GM23338 (cell line): ENCODE results near the gene CARD16. TPM values are rescaled to one million over a fixed set of nuclear protein-coding genes. Genes with fewer than 3 reads are reported as not detected.

ENCODE experiments used
- ATAC-seq: fragments of 200-7000 bp; cut with Tn5 transposase; 3 replicates; pipeline ENCODE4 v1.9.1; 2020
- DNase-seq: peaks from one replicate; pipeline ENCODE4 v3.0.0-alpha.2; 2015; ENCODE audit warnings: low spot score
- H2AFZ ChIP-seq: fragments of 200-600 bp; sonication (generic); 2 replicates; pipeline ENCODE4 v1.8.0; 2016; ENCODE audit warnings: antibody characterized with exemption, mild to moderate bottlenecking, moderate library complexity
- H3F3A ChIP-seq: fragments of 200-600 bp; sonication (generic); replicated peaks from 2 replicates; pipeline ENCODE4 v1.8.0; 2017; ENCODE audit warnings: antibody characterized with exemption, mixed run types, low read depth
- H3K27ac ChIP-seq: fragments of 200-600 bp; sonication (generic); 2 replicates; pipeline ENCODE4 v1.6.1; 2016; ENCODE audit warnings: low read depth
- H3K27me3 ChIP-seq: fragments of 200-600 bp; sonication (generic); 2 replicates; pipeline ENCODE4 v1.8.0; 2016; ENCODE audit warnings: mild to moderate bottlenecking, mixed run types, moderate library complexity; ENCODE audit not compliant: insufficient read depth
- H3K36me3 ChIP-seq: fragments of 200-600 bp; sonication (generic); 2 replicates; pipeline ENCODE4 v1.8.0; 2016; ENCODE audit warnings: mild to moderate bottlenecking; ENCODE audit not compliant: insufficient read depth
- H3K4me1 ChIP-seq: fragments of 200-600 bp; sonication (generic); 2 replicates; pipeline ENCODE4 v1.8.0; 2016; ENCODE audit warnings: mild to moderate bottlenecking, moderate library complexity; ENCODE audit not compliant: insufficient read depth
- H3K4me2 ChIP-seq: fragments of 200-600 bp; sonication (generic); 2 replicates; pipeline ENCODE4 v1.7.1; 2017; ENCODE audit warnings: mixed run types
- H3K4me3 ChIP-seq: fragments of 200-600 bp; sonication (generic); 2 replicates; pipeline ENCODE4 v1.6.1; 2016; ENCODE audit warnings: mixed run types
- H3K79me2 ChIP-seq: fragments of 200-600 bp; sonication (generic); replicated peaks from 2 replicates; pipeline ENCODE4 v1.8.0; 2017; ENCODE audit warnings: mild to moderate bottlenecking; ENCODE audit not compliant: insufficient read depth
- H3K9me2 ChIP-seq: fragments of 200-600 bp; sonication (generic); 2 replicates; pipeline ENCODE4 v1.8.0; 2017; ENCODE audit not compliant: insufficient read depth
- H4K20me1 ChIP-seq: fragments of 200-600 bp; sonication (generic); replicated peaks from 2 replicates; pipeline ENCODE4 v1.8.0; 2017; ENCODE audit warnings: mild to moderate bottlenecking; ENCODE audit not compliant: insufficient read depth
- H3K27ac Mint-ChIP-seq: 2 replicates; pipeline ENCODE4 v1.8.0; 2020; ENCODE audit warnings: inconsistent platforms, mild to moderate bottlenecking, moderate library complexity, mixed read lengths
- H3K27me3 Mint-ChIP-seq: 3 replicates; pipeline ENCODE4 v1.8.0; 2022; ENCODE audit warnings: low read depth, mild to moderate bottlenecking, moderate library complexity, mixed read lengths, inconsistent platforms; ENCODE audit not compliant: insufficient read depth, poor library complexity
- H3K36me3 Mint-ChIP-seq: 3 replicates; pipeline ENCODE4 v1.8.0; 2021; ENCODE audit warnings: low read depth, mild to moderate bottlenecking, inconsistent platforms, moderate library complexity, mixed read lengths
- H3K4me1 Mint-ChIP-seq: 3 replicates; pipeline ENCODE4 v1.8.0; 2020; ENCODE audit warnings: mild to moderate bottlenecking, inconsistent platforms, mixed read lengths
- H3K4me3 Mint-ChIP-seq: 3 replicates; pipeline ENCODE4 v1.8.0; 2021; ENCODE audit warnings: moderate library complexity, mild to moderate bottlenecking, inconsistent platforms, mixed read lengths
- H3K9me3 Mint-ChIP-seq: 3 replicates; pipeline ENCODE4 v1.8.0; 2020; ENCODE audit warnings: moderate library complexity, mild to moderate bottlenecking, inconsistent platforms, mixed read lengths
- CTCF ChIP-seq, 2 experiments: fragments of 200-600 bp in 1 of 2; sonication (generic) in 1 of 2; conservative IDR thresholded peaks; 2 replicates each; pipeline versions ENCODE4 v1.5.1 to v1.6.1; 2016 to 2017; ENCODE audit warnings: antibody characterized with exemption in 2 of 2, low read depth in 2 of 2, mild to moderate bottlenecking in 2 of 2, moderate library complexity in 1 of 2
- ETS1 ChIP-seq: IDR thresholded peaks from 2 replicates; pipeline ENCODE4 v1.6.1; 2016; ENCODE audit warnings: antibody characterized with exemption
- EZH2 ChIP-seq: fragments of 200-600 bp; sonication (generic); IDR thresholded peaks from one replicate; pipeline ENCODE4 v1.8.0; 2017; ENCODE audit warnings: antibody characterized with exemption, mild to moderate bottlenecking, low read depth; ENCODE audit not compliant: unreplicated experiment
- POLR2AphosphoS5 ChIP-seq: IDR thresholded peaks from 2 replicates; pipeline ENCODE4 v1.6.1; 2016; ENCODE audit warnings: antibody characterized with exemption, low read depth
- STAT1 ChIP-seq: IDR thresholded peaks from one replicate; pipeline ENCODE4 v1.6.1; 2016; ENCODE audit warnings: antibody characterized with exemption; ENCODE audit not compliant: unreplicated experiment
- ZNF114 ChIP-seq: fragments of 250-450 bp; sonication (Bioruptor Pico); IDR thresholded peaks from 2 replicates; pipeline ENCODE4 v1.5.0; 2020; ENCODE audit warnings: mild to moderate bottlenecking, moderate library complexity
- ZNF462 ChIP-seq: fragments of 250-450 bp; sonication (Bioruptor Pico); IDR thresholded peaks from 2 replicates; pipeline ENCODE4 v1.5.0; 2020; ENCODE audit warnings: mild to moderate bottlenecking, moderate library complexity
- polyA plus RNA-seq: library from polyadenylated mRNA; unstranded; fragments of >200 nt; fragmentation: Nextera tagmentation; extraction: Ambion mirVana; gene quantifications from 2 replicates; pipeline ENCODE4 v1.2.1, GENCODE V29; 2016
- total RNA-seq: library from RNA; depleted of rRNA; stranded (reverse); fragments of >200 nt; shearing (Covaris generic); gene quantifications from 2 replicates; pipeline ENCODE4 v1.2.3, GENCODE V29; 2014
- TF ChIP-seq, protein P1 (sequence below): IDR thresholded peaks from one replicate; pipeline ENCODE4 v1.6.1; 2018; ENCODE audit warnings: antibody characterized with exemption; ENCODE audit not compliant: unreplicated experiment

CARD16 gene
- total and polyA plus RNA-seq, 2 experiments from 2014 or later = not detected

DNA sequence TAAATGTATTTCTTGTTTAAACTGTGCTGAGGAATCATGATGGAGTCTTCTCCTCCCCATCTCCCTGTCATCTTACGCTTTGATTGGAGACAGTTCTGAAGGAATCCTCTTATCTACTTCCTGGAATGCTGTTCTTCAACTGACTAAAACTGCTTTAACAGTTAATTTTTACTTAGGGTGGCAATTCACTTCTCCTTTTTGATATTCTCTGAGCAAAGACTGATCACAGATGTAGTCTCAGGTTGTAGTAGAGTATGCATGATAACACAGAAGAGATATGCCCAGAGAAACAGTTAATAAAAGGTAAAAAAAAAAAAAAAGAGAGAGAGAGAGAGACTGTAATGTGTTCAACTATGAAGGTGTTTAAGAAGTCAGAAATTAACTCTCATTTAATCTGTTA is 20.7 kb downstream of the CARD16 start (continued):
- TF ChIP-seq CTCF (conservative IDR thresholded peaks at IDR 0.05; ENCODE audit: low read depth in 2 of 2) (no peak), STAT1 (no peak), ZNF114 (CRISPR knock-in tag) (no peak)
- TF ChIP-seq, protein P1, sequence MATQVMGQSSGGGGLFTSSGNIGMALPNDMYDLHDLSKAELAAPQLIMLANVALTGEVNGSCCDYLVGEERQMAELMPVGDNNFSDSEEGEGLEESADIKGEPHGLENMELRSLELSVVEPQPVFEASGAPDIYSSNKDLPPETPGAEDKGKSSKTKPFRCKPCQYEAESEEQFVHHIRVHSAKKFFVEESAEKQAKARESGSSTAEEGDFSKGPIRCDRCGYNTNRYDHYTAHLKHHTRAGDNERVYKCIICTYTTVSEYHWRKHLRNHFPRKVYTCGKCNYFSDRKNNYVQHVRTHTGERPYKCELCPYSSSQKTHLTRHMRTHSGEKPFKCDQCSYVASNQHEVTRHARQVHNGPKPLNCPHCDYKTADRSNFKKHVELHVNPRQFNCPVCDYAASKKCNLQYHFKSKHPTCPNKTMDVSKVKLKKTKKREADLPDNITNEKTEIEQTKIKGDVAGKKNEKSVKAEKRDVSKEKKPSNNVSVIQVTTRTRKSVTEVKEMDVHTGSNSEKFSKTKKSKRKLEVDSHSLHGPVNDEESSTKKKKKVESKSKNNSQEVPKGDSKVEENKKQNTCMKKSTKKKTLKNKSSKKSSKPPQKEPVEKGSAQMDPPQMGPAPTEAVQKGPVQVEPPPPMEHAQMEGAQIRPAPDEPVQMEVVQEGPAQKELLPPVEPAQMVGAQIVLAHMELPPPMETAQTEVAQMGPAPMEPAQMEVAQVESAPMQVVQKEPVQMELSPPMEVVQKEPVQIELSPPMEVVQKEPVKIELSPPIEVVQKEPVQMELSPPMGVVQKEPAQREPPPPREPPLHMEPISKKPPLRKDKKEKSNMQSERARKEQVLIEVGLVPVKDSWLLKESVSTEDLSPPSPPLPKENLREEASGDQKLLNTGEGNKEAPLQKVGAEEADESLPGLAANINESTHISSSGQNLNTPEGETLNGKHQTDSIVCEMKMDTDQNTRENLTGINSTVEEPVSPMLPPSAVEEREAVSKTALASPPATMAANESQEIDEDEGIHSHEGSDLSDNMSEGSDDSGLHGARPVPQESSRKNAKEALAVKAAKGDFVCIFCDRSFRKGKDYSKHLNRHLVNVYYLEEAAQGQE = no peak

DNA sequence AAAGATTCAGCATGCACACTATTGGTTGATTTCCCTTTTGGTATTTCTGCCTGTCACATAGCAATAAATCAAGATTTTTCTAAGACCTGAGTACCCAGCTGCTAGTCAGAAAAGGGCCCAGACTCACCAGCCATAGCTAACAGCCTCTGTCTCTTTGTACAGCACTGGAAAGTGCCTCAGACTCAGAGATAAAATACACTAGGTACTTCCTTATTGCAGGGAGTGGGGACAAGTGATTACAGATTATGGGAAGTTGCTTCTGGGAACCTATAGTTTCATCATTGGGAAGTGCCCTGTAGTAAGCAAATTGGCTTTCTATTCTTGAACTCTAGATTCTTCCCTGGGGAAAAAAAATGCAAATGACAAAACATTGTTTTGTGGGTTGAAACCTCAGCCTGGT is 22.1 kb downstream of the CARD16 start, which contains the start of gene CASP5:
Gene CASP5, minus strand, starts transcription at position 166 of the 400 bp plus-strand sequence. Its CDS starts 32 bp downstream, at position 134.
- no peak within 1 kb of the TSS for H3K4me2 ChIP-seq
- no peaks in the 10 kb centered on the region for H4K20me1 ChIP-seq
- Mint-ChIP-seq H3K36me3 (peaks cover 2% of the 10 kb centered on the region; the same call in 2 of the 3 replicates), H3K4me1 (no peaks in the 10 kb centered on the region), H3K4me3 (no peak within 1 kb of the TSS), H3K9me3 (peaks cover 3% of the 10 kb centered on the region; the same call in 2 of the 3 replicates), H3K27me3 (no peaks in the 10 kb centered on the region), H3K27ac (peak within 1 kb of the TSS; percentile 26; the same call in 1 of the 2 replicates)
- no peaks in the 10 kb centered on the region for H3K4me1 ChIP-seq
- ATAC-seq (no peak), DNase-seq (no peak)
- no peaks in the 10 kb centered on the region for H3K27me3 ChIP-seq
- H3K36me3 ChIP-seq = no peaks in the 10 kb centered on the region
- no peaks in the 10 kb centered on the region for H3F3A ChIP-seq
- no peaks in the 10 kb centered on the region for H3K9me2 ChIP-seq
- H2AFZ ChIP-seq = peak within 1 kb of the TSS; percentile 70
- no peaks in the 10 kb centered on the region for H3K79me2 ChIP-seq
- no peak within 1 kb of the TSS for H3K27ac ChIP-seq
- no peak within 1 kb of the TSS for H3K4me3 ChIP-seq
- TF ChIP-seq EZH2 = no peak
- no peak for TF ChIP-seq ETS1
- no peak for TF ChIP-seq POLR2AphosphoS5
- TF ChIP-seq ZNF462 (CRISPR knock-in tag) = no peak
- no peak for TF ChIP-seq CTCF (conservative IDR thresholded peaks at IDR 0.05; ENCODE audit: low read depth in 2 of 2)
